ENCODE measurements around the gene NADK. TPM values are rescaled to one million over a fixed set of nuclear protein-coding genes. Genes with fewer than 3 reads are reported as not detected.

Gene NADK
- total and polyA plus RNA-seq, 2 of the 13 experiments (the other 11 are each of a cell fraction or from before 2014, with no cell fraction given) = 56.6 to 60.1 TPM

DNA sequence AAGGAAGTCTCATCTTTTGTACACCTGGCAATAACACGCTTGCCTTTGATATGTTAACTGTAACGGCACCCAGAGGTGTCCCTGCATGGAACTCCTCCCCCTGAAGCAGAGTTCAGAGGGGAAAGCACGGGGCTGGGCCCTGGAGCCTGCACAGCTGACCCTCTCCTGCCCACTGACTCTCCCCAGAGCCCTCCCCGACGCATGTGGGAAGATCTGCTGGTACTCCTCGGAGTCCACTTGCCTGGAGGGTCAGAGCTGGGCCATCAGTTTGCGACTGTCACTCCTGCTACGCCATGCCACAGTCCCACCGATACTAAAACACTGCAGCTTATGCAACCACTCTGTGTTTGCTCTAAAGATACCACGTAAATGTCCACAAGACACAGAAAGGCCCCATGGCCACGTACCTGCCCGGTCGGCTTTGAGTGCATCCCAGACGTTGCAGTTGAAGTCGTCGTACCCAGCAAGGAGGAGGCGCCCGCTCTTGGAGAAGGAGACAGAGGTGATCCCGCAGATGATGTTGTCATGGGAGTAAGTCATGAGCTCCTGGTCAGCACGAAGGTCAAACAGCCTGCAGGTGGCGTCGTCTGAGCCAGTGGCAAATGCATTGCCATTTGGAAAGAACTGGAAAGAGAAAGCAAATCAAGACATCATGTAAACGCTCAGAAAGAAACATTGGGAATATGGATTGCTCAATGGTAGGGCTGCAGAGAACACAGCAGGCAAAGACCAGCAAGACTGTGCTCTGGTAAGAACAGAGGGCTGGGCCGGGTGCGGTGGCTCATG lies 10.6 kb upstream of the NADK start:
- no TSS peak for BruUV-seq (replicated peaks)
- FAIRE-seq = peak; percentile 37
- TF ChIP-seq, protein P1, sequence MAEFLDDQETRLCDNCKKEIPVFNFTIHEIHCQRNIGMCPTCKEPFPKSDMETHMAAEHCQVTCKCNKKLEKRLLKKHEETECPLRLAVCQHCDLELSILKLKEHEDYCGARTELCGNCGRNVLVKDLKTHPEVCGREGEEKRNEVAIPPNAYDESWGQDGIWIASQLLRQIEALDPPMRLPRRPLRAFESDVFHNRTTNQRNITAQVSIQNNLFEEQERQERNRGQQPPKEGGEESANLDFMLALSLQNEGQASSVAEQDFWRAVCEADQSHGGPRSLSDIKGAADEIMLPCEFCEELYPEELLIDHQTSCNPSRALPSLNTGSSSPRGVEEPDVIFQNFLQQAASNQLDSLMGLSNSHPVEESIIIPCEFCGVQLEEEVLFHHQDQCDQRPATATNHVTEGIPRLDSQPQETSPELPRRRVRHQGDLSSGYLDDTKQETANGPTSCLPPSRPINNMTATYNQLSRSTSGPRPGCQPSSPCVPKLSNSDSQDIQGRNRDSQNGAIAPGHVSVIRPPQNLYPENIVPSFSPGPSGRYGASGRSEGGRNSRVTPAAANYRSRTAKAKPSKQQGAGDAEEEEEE (CRISPR knock-in tag; IDR thresholded peaks at IDR 0.05; ENCODE audit: borderline replicate concordance) = no peak
- TF ChIP-seq ZNF781 (CRISPR knock-in tag; IDR thresholded peaks at IDR 0.05; ENCODE audit: borderline replicate concordance, not compliant biosample characterization) (no peak), STAG1 (CRISPR knock-in tag; IDR thresholded peaks at IDR 0.05) (peak; percentile 36), ZNF687 (CRISPR knock-in tag; IDR thresholded peaks at IDR 0.05) (peak; percentile 31), ZNF18 (CRISPR knock-in tag; IDR thresholded peaks at IDR 0.05; ENCODE audit: insufficient replicate concordance) (no peak), GATAD1 (CRISPR knock-in tag; IDR thresholded peaks at IDR 0.05) (no peak), TERF1 (CRISPR knock-in tag; IDR thresholded peaks at IDR 0.05) (no peak), MIER3 (CRISPR knock-in tag; IDR thresholded peaks at IDR 0.05; ENCODE audit: borderline replicate concordance) (no peak), ETV5 (CRISPR knock-in tag; IDR thresholded peaks at IDR 0.05; ENCODE audit: borderline replicate concordance) (no peak), ZNF773 (CRISPR knock-in tag; IDR thresholded peaks at IDR 0.05; ENCODE audit: borderline replicate concordance) (no peak), ZNF224 (CRISPR knock-in tag; IDR thresholded peaks at IDR 0.05) (no peak), ZNF33B (CRISPR knock-in tag; IDR thresholded peaks at IDR 0.05) (no peak)
- TF ChIP-seq, protein P2, sequence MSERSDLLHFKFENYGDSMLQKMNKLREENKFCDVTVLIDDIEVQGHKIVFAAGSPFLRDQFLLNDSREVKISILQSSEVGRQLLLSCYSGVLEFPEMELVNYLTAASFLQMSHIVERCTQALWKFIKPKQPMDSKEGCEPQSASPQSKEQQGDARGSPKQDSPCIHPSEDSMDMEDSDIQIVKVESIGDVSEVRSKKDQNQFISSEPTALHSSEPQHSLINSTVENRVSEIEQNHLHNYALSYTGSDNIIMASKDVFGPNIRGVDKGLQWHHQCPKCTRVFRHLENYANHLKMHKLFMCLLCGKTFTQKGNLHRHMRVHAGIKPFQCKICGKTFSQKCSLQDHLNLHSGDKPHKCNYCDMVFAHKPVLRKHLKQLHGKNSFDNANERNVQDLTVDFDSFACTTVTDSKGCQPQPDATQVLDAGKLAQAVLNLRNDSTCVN (CRISPR knock-in tag; IDR thresholded peaks at IDR 0.05; ENCODE audit: borderline replicate concordance) = no peak

More for the DNA sequence above, 10.6 kb upstream of the NADK start:
- DNase-seq (ENCODE audit: low spot score) = peak; percentile 33
- intact Hi-C loops (cut with micrococcal nuclease; ENCODE audit: unreplicated experiment) (no loop called here), in situ Hi-C loops (cut with HindIII; ENCODE audit: extremely low pct_ligation_motif_present, low pct_unique_long_range_greater_than_20kb) (loop anchor here (10.0 kb wide), 1 partner anchor 116 kb away; no protein-coding TSS in a partner anchor)
- no peaks in the 10 kb centered on the region for H3K79me2 ChIP-seq (ENCODE audit: insufficient read depth, low read length)
- no peak overlapping the region for H3K4me2 ChIP-seq (ENCODE audit: low read depth, low read length)
- H3K27me3 ChIP-seq (ENCODE audit: control insufficient read depth in 1 of 2, insufficient read depth in 2 of 2, low read length in 2 of 2) = no peaks in the 10 kb centered on the region
- no peak overlapping the region for H3K9ac ChIP-seq (ENCODE audit: insufficient read depth, low read depth, low read length)
- H3K9me3 ChIP-seq (ENCODE audit: low read length) = no peaks in the 10 kb centered on the region
- WGBS (ENCODE audit: low lambda C conversion rate) = 93% methylated on average over 25 of the region's 25 CpGs
- H3K27ac ChIP-seq (ENCODE audit: extremely low read length, insufficient read depth, low read length) = no peak overlapping the region
- no peak overlapping the region for H2AFZ ChIP-seq (ENCODE audit: low read length)
- no peaks in the 10 kb centered on the region for H3K4me1 ChIP-seq (ENCODE audit: insufficient read depth, low read length)
- CTCF ChIA-PET (ENCODE audit: low intra/inter-chr PET ratio, low total read pairs) = no interaction called here
- ATAC-seq = peak; percentile 34
- H3K4me3 ChIP-seq (replicated peaks in 1 of 3; ENCODE audit: insufficient read depth in 1 of 3, low read depth in 2 of 3, low read length in 3 of 3) = no peak overlapping the region
- POLR2A ChIA-PET = interaction anchor here (1.1 kb wide), 1 partner anchor 9 kb away, joined by 3 read pairs; no protein-coding TSS in a partner anchor
- H4K20me1 ChIP-seq (ENCODE audit: insufficient read depth, low read length) = no peaks in the 10 kb centered on the region
- peaks cover 47 to 82% of the 10 kb centered on the region in 2 experiments for H3K36me3 ChIP-seq (replicated peaks in 1 of 2; ENCODE audit: control insufficient read depth in 1 of 2, insufficient read depth in 2 of 2, low read length in 2 of 2)

All from HepG2 (cell line).